Measurements from ENCODE around the gene CEBPZ.
"Not testable (repeated sequence)": the region's sequence is repeated elsewhere in the genome, so short reads cannot be mapped to it uniquely, and the experiment has no call there.

The CEBPZ gene

GRCh38 chr2:37228788-37229187 is 2.6 kb downstream of the CEBPZ start:
- Histone ChIP-seq H3K27ac (no peak overlapping the region), H3K36me3 (replicated peaks) (peaks cover 4% of the 10 kb centered on the region), H3K4me3 (ENCODE audit: low read depth, low read length) (no peak overlapping the region), H3K27me3 (replicated peaks) (no peaks in the 10 kb centered on the region)
- no peak for TF ChIP-seq CTCF (IDR thresholded peaks at IDR 0.05; ENCODE audit: low read depth, low read length, missing control alignments)
- in situ Hi-C loops (cut with HindIII; ENCODE audit: low pct_ligation_motif_present, low sequenced_read_pairs), result no loop called here
- DNase-seq, result no peak

- DNase-seq, result no peak
- Histone ChIP-seq H3K4me3 (ENCODE audit: low read depth, low read length) (no peak overlapping the region), H3K27ac (no peak overlapping the region), H3K36me3 (replicated peaks) (peaks cover 14% of the 10 kb centered on the region), H3K27me3 (replicated peaks) (no peaks in the 10 kb centered on the region)
- no peak for TF ChIP-seq CTCF (IDR thresholded peaks at IDR 0.05; ENCODE audit: low read depth, low read length, missing control alignments)
- in situ Hi-C loops (cut with HindIII; ENCODE audit: low pct_ligation_motif_present, low sequenced_read_pairs), result no loop called here
Observed at GRCh38 chr2:37226863-37227262, 4.5 kb downstream of the CEBPZ start.

- H3K27me3 ChIP-seq (replicated peaks); H3K27ac ChIP-seq; H3K4me3 ChIP-seq (ENCODE audit: low read depth, low read length); DNase-seq; in situ Hi-C loops (cut with HindIII; ENCODE audit: low pct_ligation_motif_present, low sequenced_read_pairs): not testable (repeated sequence)
- peaks cover 24% of the 10 kb centered on the region for H3K36me3 ChIP-seq (replicated peaks)
Observed at GRCh38 chr2:37225129-37225528, 6.3 kb downstream of the CEBPZ start.

GRCh38 chr2:37224063-37224462 is 7.3 kb downstream of the CEBPZ start:
- in situ Hi-C loops (cut with HindIII; ENCODE audit: low pct_ligation_motif_present, low sequenced_read_pairs), result no loop called here
- no peak overlapping the region for H3K27ac ChIP-seq
- no peak for TF ChIP-seq CTCF (IDR thresholded peaks at IDR 0.05; ENCODE audit: low read depth, low read length, missing control alignments)
- peaks cover 28% of the 10 kb centered on the region for H3K36me3 ChIP-seq (replicated peaks)
- no peak for DNase-seq
- H3K4me3 ChIP-seq (ENCODE audit: low read depth, low read length), result no peak overlapping the region
- no peaks in the 10 kb centered on the region for H3K27me3 ChIP-seq (replicated peaks)

- peaks cover 35% of the 10 kb centered on the region for H3K36me3 ChIP-seq (replicated peaks)
- DNase-seq, result no peak
- TF ChIP-seq CTCF (IDR thresholded peaks at IDR 0.05; ENCODE audit: low read depth, low read length, missing control alignments), result no peak
- in situ Hi-C loops (cut with HindIII; ENCODE audit: low pct_ligation_motif_present, low sequenced_read_pairs), result no loop called here
- no peak overlapping the region for H3K27ac ChIP-seq
- no peak overlapping the region for H3K4me3 ChIP-seq (ENCODE audit: low read depth, low read length)
- no peaks in the 10 kb centered on the region for H3K27me3 ChIP-seq (replicated peaks)
Observed at GRCh38 chr2:37223131-37223530, 8.3 kb downstream of the CEBPZ start.

GRCh38 chr2:37219046-37219445 is 12.3 kb downstream of the CEBPZ start:
- Histone ChIP-seq H3K27ac (no peak overlapping the region), H3K27me3 (replicated peaks) (no peaks in the 10 kb centered on the region), H3K36me3 (replicated peaks) (peaks cover 46% of the 10 kb centered on the region), H3K4me3 (ENCODE audit: low read depth, low read length) (no peak overlapping the region)
- TF ChIP-seq CTCF (IDR thresholded peaks at IDR 0.05; ENCODE audit: low read depth, low read length, missing control alignments), result no peak
- DNase-seq, result no peak
- in situ Hi-C loops (cut with HindIII; ENCODE audit: low pct_ligation_motif_present, low sequenced_read_pairs), result no loop called here

Data from brain microvascular endothelial cell (primary cell).